Stimulated activated CD8-positive, alpha-beta memory T cell treated with anti-CD3 and anti-CD28 coated beads, Interleukin-7, amount 100 ng/mL, for 48 hours (primary cell): ENCODE results near the gene FARP1.
A peak's percentile ranks its signal among the peaks of the same experiment; 100 is the strongest.

ENCODE experiments used
- DNase-seq, 2 donors: peaks; one replicate each; pipeline ENCODE4 v3.0.0-alpha.2; 2020; ENCODE audit warnings: low read depth in 1 of 2; ENCODE audit errors: extremely low read depth in 1 of 2

The FARP1 gene

GRCh38 chr13:98474292-98474691 is 331.4 kb downstream of the FARP1 start:
- DNase-seq: no peak

DNA sequence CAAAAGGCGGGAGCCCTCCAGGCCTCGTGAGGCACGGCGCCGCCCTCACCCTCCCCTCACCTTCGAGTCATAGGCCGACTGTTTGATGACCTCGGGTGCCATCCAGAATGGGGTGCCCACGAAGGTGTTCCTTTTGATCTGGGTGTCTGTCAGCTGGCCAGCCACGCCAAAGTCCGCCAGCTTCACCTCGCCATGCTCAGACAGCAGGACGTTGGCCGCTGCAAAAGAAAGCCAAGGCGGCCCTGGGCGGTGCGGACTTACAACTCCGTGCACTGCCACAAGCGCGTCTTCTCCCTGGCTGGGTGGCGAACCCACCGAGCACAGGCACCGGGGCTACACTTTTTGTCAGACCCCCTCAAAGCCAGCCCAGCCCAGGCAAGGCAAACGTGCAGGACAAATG is 331.9 kb downstream of the FARP1 start:
- DNase-seq: no peak

GRCh38 chr13:98475522-98475921 is 332.6 kb downstream of the FARP1 start:
- DNase-seq: no peak

GRCh38 chr13:98476106-98476505 is 333.2 kb downstream of the FARP1 start:
- peak; percentile 45 for DNase-seq

DNA sequence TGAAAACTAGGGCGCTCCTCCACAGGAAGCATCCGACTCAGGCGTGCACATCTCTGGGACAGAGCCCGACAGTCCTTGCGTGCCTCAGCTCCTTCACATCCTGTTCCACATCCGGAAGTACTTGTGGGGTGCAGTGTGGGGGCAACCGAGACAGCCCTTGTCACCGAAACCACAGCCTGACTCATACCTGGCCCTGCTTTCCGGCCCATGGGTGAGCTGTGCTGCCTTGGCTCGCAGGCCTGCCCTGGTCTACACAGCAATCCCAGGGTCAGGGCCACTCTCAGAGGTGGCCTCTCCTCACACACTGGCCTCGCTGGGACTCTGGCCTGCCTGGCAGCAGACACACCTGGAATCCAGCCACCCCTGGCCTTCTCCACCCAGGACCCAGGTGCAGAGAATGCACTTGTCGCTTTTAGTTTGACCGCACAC is 333.7 kb downstream of the FARP1 start:
- DNase-seq: peak; percentile 78 to 90

DNA sequence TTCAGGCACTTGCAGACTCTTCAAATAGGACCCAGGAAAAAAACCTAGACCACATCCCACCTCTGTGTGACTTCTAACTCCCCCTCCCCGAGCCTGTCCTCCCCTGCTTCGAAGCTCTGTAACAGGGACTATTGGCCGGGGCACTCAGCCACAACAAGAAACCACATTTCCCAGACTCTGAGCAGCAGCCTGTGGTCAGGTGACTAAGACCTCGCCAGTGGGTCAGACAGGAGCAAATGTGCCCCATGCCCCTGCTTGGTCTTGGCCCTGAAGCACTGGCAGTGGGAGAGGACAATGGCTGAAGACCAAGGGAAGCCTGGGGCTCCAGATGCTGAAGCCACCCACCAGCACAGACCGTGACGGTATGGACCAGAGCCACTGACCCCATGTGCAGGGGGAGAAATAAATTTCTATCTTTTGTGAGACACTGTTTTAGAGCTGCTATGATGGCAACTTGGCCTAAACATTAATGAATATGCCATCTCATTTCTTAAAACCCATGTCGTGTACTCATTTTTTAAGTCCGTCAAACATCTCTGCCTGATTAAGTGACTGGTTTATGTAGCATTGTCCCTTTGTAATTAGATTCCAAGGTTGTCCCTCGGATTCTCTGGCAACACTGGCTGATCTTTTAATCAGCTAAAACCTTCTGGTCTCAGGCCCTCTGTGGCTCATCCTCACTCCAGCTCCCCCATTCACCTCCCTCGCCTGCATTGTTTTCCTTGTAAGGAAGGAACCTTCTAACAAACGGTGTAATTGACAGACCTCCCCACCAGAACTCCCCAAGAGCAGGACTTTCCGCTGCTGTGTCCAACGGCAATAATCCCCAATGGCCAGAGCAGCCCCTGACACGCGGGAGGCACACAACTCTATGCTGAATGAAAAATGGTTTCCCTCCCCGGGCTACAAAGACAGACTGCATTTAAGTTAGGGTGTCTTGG is 335.6 kb downstream of the FARP1 start:
- DNase-seq: peak; percentile 37 to 49

GRCh38 chr13:98479496-98480003 is 336.7 kb downstream of the FARP1 start:
- no peak for DNase-seq

DNA sequence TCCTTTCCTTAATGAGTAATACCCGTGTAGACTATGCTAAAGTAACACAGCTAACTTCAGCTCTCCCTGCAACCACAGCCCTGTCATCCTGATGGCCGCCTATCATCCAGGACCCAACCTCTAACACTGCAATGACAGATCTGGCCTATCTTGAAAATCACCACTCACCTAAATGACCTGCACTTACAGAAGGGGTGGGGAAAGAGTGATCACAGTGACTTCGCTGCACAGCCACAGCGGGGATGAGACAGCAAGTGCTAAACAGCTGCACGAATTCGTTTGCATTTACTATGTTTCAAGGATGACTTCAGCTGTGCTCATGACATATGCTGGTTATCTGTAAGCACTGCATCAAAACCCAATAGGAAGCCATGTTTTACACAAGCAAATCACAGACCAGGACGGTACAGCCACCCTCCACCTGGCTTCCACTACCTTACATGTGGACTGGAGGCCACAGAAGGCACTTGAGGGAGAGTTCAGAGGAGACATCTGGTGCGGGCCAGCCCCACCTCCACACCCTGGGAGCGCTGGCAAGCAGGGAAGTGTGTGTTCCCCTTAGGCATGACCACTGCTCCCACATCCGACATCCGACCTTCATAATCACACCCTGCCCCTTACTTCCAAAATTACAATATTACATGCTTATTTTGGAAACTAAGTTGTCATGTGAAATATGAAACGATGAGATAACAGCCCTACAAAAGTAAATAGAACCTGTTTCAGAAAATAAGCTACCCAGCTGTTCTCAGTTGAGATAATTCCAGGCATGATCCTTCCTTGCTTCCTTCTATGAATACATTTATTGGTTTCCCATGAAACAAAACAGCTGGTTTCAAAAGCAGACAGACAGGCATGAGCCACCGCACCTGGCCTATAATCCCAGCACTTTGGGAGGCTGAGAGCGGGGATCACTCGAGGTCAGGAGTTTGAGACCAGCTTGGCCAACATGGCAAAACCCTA is 338.3 kb downstream of the FARP1 start:
- peak in 1 of 2 donors; percentile 59 for DNase-seq

DNA sequence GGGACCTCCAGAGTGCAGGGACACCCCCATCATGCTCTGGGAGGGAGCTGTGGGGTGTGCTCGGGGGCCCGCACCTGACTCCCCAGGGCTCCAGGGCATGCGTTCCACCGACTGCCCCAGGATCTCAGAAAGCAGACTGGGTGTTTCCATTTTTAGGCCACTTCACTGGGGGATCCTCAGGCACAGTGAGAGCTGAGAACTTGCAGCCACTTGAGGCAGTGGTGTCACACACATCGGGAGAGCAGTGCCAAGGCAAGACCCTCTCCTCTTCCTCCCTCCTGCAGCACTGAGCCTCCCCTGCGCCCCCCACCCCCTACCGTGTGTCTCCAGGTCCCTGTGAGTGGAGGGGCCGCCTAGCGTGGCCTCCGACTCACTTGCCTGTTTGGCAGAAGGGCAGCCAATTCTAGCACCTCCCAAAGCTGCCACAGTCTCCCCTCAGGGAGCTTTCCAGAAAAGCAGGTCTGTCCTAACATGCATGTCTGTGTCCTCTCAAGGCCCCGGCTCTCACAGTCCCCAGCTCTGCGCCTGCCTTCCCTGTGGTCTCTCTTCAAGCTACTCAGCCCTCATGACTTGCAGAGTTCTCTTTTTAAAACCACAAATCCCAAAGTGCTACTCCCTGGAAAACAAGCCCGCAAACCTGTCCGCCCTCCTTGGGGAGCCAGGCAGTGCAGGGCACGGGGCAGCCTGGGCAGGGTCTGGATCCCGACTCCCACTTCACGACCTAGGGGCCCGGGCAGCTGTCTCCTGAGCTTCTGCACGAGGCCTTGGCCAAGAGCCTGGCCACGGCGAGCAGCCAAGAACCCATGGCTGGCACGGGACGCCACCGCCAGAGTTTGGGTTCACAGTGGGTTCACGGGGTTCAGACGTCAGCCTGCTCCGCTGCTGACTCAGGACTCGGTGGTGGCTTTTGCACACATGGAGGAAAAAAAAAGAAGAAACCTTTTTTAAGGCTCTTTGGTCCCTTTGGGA is 339.9 kb downstream of the FARP1 start:
- DNase-seq: no peak

DNA sequence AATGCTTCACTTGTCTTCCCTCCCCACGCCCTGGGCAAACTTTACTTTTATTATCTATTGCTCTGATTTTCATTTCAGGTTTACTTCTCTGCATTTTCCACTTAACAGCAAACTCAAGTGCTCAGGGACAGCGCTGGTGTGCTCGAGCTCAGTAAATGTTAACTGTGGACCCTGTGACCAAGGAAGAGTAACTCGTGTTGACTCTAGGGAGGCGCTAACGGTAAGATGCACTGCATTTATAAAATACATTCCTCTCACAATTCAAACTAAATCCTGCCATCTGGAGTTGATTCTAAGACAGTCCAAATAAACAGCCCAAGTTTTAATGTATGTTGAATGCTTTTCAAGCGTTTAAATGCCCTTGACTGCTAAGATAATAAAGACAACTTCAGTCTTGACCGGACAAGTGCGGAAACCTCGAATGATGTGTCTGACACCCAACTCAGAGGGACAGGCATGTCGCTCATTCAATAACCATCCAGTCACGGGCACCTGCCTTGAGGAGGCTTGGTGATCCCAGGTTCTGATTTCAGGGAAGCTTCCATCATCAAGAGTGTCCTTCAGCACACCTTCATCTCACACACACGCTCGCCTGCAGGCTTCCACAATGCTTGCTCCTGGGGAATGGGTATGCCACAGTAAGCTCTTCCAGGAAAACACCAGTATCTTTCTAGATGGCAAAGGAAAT is 340.9 kb downstream of the FARP1 start:
- no peak for DNase-seq

GRCh38 chr13:98484289-98485219 is 341.7 kb downstream of the FARP1 start:
- DNase-seq: peak; percentile 46 to 79

GRCh38 chr13:98485561-98485960 is 342.7 kb downstream of the FARP1 start:
- DNase-seq: no peak

DNA sequence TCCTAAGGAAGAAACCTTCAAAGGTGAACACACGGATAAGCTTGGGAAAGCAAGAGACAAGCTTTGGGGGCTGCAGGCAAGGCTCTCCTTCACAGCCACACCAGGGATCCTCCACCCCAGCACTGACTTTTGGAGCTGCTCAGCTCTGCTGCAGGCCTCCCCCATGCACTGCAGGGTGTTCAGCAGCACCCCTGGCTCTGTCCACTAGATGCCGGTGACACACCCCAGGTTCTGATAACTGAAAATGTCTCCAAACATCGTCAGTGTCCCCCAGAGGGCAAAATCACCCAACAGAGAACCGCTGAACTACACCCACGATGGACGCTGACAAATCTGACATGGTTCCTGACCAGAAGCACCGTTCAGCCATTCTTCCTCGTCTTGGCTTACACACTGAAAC is 343.5 kb downstream of the FARP1 start:
- no peak for DNase-seq

DNA sequence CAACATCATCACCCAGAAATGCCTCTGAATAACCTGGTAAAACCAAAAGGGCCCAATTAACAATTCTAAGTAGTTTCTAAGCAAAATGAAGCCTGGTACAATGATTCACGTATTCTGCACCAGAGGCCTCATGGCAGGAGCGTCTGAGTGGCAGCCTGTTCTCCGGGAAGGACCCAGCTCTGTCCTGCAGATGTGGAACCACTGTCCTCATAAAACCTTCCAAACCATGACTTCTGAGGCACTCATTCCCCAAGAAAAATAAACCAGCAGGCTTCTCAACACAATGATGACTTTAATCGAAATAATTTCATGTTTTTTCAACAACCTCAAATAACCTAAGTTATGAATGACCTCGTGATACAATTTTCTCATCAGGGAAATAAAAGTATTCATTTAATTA is 344.1 kb downstream of the FARP1 start:
- DNase-seq: no peak

- no peak for DNase-seq
Observed at GRCh38 chr13:98487522-98487921, 344.6 kb downstream of the FARP1 start.

- no peak for DNase-seq
Observed at GRCh38 chr13:98488736-98489135, 345.8 kb downstream of the FARP1 start.

DNA sequence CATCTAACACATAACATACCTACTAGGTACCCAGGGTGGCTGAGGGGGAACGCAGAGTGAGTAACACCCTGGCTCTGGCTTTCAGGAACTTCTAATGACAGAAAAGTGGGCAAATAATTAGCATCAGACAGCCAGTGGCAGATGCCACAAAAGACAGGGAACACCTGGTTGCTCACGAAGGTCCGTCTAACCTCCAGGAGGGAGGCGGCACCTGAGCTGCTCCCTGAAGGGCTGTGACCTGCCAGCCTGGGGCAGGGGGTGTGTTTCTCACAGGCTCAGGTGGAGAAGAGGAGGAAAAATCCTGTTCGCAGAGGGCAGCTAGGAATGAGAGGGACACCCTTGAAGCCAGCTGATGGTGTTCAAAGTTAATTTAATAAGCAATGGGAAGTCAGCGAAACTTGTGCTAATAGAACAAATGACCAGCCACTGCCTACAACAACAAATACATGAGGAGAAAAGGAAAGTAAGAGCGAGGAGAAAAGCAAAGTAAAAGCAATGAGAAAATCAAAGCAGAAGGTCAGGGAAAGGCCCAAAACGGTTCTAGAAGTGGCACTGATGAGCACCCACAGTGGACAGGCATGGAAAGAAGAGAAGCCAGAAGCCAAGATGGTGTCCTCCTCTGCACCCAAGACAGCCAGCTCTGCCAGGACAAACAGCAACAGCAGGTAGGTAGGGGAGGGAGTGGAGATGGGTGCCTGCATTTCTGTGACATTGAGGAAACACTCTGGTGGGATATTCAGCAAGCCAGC is 346.7 kb downstream of the FARP1 start:
- no peak for DNase-seq
